Mammary epithelial cell (primary cell): Measurements from ENCODE around the gene RERGL.

Experiments used
- EZH2 ChIP-seq: IDR thresholded peaks from 2 replicates; pipeline ENCODE4 v1.6.1; 2012; ENCODE audit warnings: low read length, inconsistent platforms, borderline replicate concordance
- TF ChIP-seq, protein P1 (sequence below), 2 donors: IDR thresholded peaks in 1 of 2; conservative IDR thresholded peaks in 1 of 2; 2 replicates each; pipeline ENCODE4 v1.5.1; 2011 to 2012; ENCODE audit warnings: inconsistent platforms in 2 of 2, low read length in 2 of 2, mild to moderate bottlenecking in 2 of 2, control low read depth in 1 of 2, low read depth in 1 of 2; ENCODE audit not compliant: insufficient read depth in 1 of 2; ENCODE audit errors: extremely low read depth in 1 of 2

DNA sequence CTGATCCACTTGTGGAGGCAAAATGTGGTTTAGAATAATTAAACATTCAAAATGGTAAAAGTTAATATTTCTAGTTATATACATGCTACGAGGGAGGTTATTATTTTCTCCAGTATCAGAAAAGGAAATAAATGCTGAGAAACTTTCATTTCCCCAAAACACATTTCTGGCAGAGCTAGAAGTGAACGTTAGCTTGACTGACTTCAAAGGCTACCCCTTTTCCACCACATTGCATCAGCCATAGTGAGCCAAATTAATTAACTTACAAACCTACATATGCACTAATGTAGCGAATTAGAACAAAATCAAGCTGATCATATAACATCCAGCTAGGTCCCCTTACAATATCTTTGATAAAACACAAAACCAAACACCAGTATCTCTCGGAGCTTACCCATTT, 49.3 kb upstream of the RERGL start:
- TF ChIP-seq, protein P1, sequence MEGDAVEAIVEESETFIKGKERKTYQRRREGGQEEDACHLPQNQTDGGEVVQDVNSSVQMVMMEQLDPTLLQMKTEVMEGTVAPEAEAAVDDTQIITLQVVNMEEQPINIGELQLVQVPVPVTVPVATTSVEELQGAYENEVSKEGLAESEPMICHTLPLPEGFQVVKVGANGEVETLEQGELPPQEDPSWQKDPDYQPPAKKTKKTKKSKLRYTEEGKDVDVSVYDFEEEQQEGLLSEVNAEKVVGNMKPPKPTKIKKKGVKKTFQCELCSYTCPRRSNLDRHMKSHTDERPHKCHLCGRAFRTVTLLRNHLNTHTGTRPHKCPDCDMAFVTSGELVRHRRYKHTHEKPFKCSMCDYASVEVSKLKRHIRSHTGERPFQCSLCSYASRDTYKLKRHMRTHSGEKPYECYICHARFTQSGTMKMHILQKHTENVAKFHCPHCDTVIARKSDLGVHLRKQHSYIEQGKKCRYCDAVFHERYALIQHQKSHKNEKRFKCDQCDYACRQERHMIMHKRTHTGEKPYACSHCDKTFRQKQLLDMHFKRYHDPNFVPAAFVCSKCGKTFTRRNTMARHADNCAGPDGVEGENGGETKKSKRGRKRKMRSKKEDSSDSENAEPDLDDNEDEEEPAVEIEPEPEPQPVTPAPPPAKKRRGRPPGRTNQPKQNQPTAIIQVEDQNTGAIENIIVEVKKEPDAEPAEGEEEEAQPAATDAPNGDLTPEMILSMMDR (conservative IDR thresholded peaks at IDR 0.05 in 1 of 2, IDR thresholded peaks at IDR 0.05 in 1 of 2; ENCODE audit: extremely low read depth in 1 of 2, insufficient read depth in 1 of 2, low read depth in 1 of 2, low read length in 2 of 2): no peak
- TF ChIP-seq EZH2: no peak
